WTC11 (cell line): ENCODE measurements around the gene PIK3R6. TPM values are rescaled to one million over a fixed set of nuclear protein-coding genes. Genes with fewer than 3 reads are reported as not detected.

Experiments used
- ATAC-seq: fragments of 200-7000 bp; cut with Tn5 transposase; 2 replicates; pipeline ENCODE4 v1.10.0; 2021; ENCODE audit warnings: mild to moderate bottlenecking, moderate library complexity
- CTCF ChIA-PET: fragments of 300-600 bp; sonication (Branson Sonifier 250); formaldehyde crosslinking; loops from one replicate; lab custom pipeline; 2021; ENCODE audit warnings: antibody characterized with exemption; lab: Charles Lee
- POLR2A ChIA-PET: fragments of 350-600 bp; sonication (Branson Sonifier 250); formaldehyde crosslinking; loops from one replicate; lab custom pipeline; 2021; ENCODE audit warnings: antibody characterized with exemption; lab: Charles Lee
- DNase-seq: peaks from one replicate; pipeline ENCODE4 v3.0.0; 2021; ENCODE audit warnings: low spot score
- H3K27ac Mint-ChIP-seq: 2 replicates; pipeline ENCODE4 v1.8.0; 2021; ENCODE audit warnings: mixed read lengths
- H3K27me3 Mint-ChIP-seq: 2 replicates; pipeline ENCODE4 v1.8.0; 2021; ENCODE audit warnings: low read depth, mild to moderate bottlenecking, moderate library complexity, mixed read lengths
- H3K36me3 Mint-ChIP-seq: 2 replicates; pipeline ENCODE4 v1.8.0; 2021; ENCODE audit warnings: mixed read lengths
- H3K4me1 Mint-ChIP-seq: 2 replicates; pipeline ENCODE4 v1.8.0; 2022; ENCODE audit warnings: mixed read lengths
- H3K4me3 Mint-ChIP-seq: 2 replicates; pipeline ENCODE4 v1.8.0; 2021; ENCODE audit warnings: mild to moderate bottlenecking, moderate library complexity, mixed read lengths
- H3K9me3 Mint-ChIP-seq: 2 replicates; pipeline ENCODE4 v1.8.0; 2021; ENCODE audit warnings: mixed read lengths
- E2F5 ChIP-seq: sonication (generic); formaldehyde crosslinking; IDR thresholded peaks from 2 replicates; pipeline ENCODE4 v1.8.1; 2022; ENCODE audit warnings: mild to moderate bottlenecking, moderate library complexity, missing genetic modification reagents
- FOXK1 ChIP-seq: sonication (generic); formaldehyde crosslinking; IDR thresholded peaks from 2 replicates; pipeline ENCODE4 v1.8.0; 2022; ENCODE audit warnings: mild to moderate bottlenecking, moderate library complexity, missing genetic modification reagents
- GRHL2 ChIP-seq: fragments of 250-450 bp; sonication (Bioruptor Pico); IDR thresholded peaks from 2 replicates; pipeline ENCODE4 v1.8.0; 2022; ENCODE audit warnings: mild to moderate bottlenecking, moderate library complexity; ENCODE audit not compliant: insufficient replicate concordance, severe bottlenecking
- HMGA2 ChIP-seq: fragments of 250-450 bp; sonication (Bioruptor Pico); IDR thresholded peaks from 2 replicates; pipeline ENCODE4 v1.4.0; 2021; ENCODE audit warnings: mild to moderate bottlenecking, moderate library complexity
- IRF2 ChIP-seq: sonication (generic); formaldehyde crosslinking; IDR thresholded peaks from 2 replicates; pipeline ENCODE4 v1.8.0; 2022; ENCODE audit warnings: low read depth, missing genetic modification reagents, borderline replicate concordance
- JAZF1 ChIP-seq: fragments of 250-450 bp; sonication (Bioruptor Pico); IDR thresholded peaks from 2 replicates; pipeline ENCODE4 v1.9.0; 2021; ENCODE audit warnings: moderate library complexity, mild to moderate bottlenecking, inconsistent platforms
- MAX ChIP-seq: sonication (generic); formaldehyde crosslinking; IDR thresholded peaks from 2 replicates; pipeline ENCODE4 v1.8.0; 2022; ENCODE audit warnings: mild to moderate bottlenecking, missing genetic modification reagents
- NR1H2 ChIP-seq: sonication (generic); formaldehyde crosslinking; IDR thresholded peaks from 2 replicates; pipeline ENCODE4 v1.9.0; 2021; ENCODE audit warnings: mild to moderate bottlenecking, moderate library complexity, missing genetic modification reagents
- SMAD3 ChIP-seq: sonication (generic); formaldehyde crosslinking; IDR thresholded peaks from 2 replicates; pipeline ENCODE4 v1.8.0; 2022; ENCODE audit warnings: missing genetic modification reagents, mild to moderate bottlenecking, borderline replicate concordance
- TEAD1 ChIP-seq: sonication (generic); formaldehyde crosslinking; IDR thresholded peaks from 2 replicates; pipeline ENCODE4 v1.8.0; 2022; ENCODE audit warnings: mild to moderate bottlenecking, missing genetic modification reagents
- TEAD4 ChIP-seq: sonication (generic); formaldehyde crosslinking; IDR thresholded peaks from 2 replicates; pipeline ENCODE4 v1.8.0; 2022; ENCODE audit warnings: mild to moderate bottlenecking, missing genetic modification reagents
- TP53 ChIP-seq: sonication (generic); formaldehyde crosslinking; IDR thresholded peaks from 2 replicates; pipeline ENCODE4 v1.8.1; 2023; ENCODE audit warnings: mild to moderate bottlenecking, missing genetic modification reagents
- ZBTB21 ChIP-seq: sonication (generic); formaldehyde crosslinking; IDR thresholded peaks from 2 replicates; pipeline ENCODE4 v1.8.1; 2023; ENCODE audit warnings: mild to moderate bottlenecking, missing genetic modification reagents, borderline replicate concordance
- ZMAT4 ChIP-seq: fragments of 250-450 bp; sonication (Bioruptor Pico); IDR thresholded peaks from 2 replicates; pipeline ENCODE4 v1.9.0; 2021; ENCODE audit warnings: mild to moderate bottlenecking
- ZNF263 ChIP-seq: sonication (generic); formaldehyde crosslinking; IDR thresholded peaks from 2 replicates; pipeline ENCODE4 v1.8.1; 2022; ENCODE audit warnings: low read depth, mild to moderate bottlenecking, moderate library complexity, missing genetic modification reagents
- ZNF512 ChIP-seq: sonication (generic); formaldehyde crosslinking; IDR thresholded peaks from 2 replicates; pipeline ENCODE4 v1.8.1; 2022; ENCODE audit warnings: missing genetic modification reagents, borderline replicate concordance
- total RNA-seq: library from RNA; stranded (reverse); gene quantifications from 3 replicates; pipeline ENCODE4 v1.2.3, GENCODE V29; 2021

Gene PIK3R6
- total RNA-seq, 1 experiment from 2014 or later, result 0.15 TPM

GRCh38 chr17:8890671-8891070 lies 23.2 kb upstream of the PIK3R6 start:
- Mint-ChIP-seq H3K4me1 (peaks cover 12% of the 10 kb centered on the region), H3K36me3 (no peaks in the 10 kb centered on the region), H3K27me3 (peaks cover 3% of the 10 kb centered on the region; the same call in 1 of the 2 replicates), H3K9me3 (no peaks in the 10 kb centered on the region), H3K4me3 (no peak overlapping the region), H3K27ac (no peak overlapping the region)
- ATAC-seq (no peak), DNase-seq (no peak)
- ChIA-PET POLR2A (no interaction called here), CTCF (interaction anchor here (0.9 to 5.7 kb wide), 5 partner anchors 9 to 107 kb away, joined by 4 to 64 read pairs (median 5); partner anchors contain the start of gene MFSD6L)
- TF ChIP-seq NR1H2 (CRISPR knock-in tag) (no peak), ZNF512 (CRISPR knock-in tag) (no peak), TEAD4 (CRISPR knock-in tag) (no peak), SMAD3 (CRISPR knock-in tag) (no peak), GRHL2 (CRISPR knock-in tag) (no peak)

- no peak overlapping the region for H3K4me3 Mint-ChIP-seq
- no peaks in the 10 kb centered on the region for H3K36me3 Mint-ChIP-seq
- H3K9me3 Mint-ChIP-seq, result no peaks in the 10 kb centered on the region
- ChIA-PET POLR2A (no interaction called here), CTCF (interaction anchor here (0.8 to 5.7 kb wide), 18 partner anchors 10 to 665 kb away, joined by 3 to 64 read pairs (median 6); partner anchors contain the start of genes MFSD6L and MYH10)
- peaks cover 12% of the 10 kb centered on the region for H3K4me1 Mint-ChIP-seq
- H3K27me3 Mint-ChIP-seq, result peaks cover 3% of the 10 kb centered on the region; the same call in 1 of the 2 replicates
- no peak for TF ChIP-seq E2F5 (CRISPR knock-in tag)
- DNase-seq, result no peak
- no peak for ATAC-seq
- no peak overlapping the region for H3K27ac Mint-ChIP-seq
These were observed 22.2 kb upstream of the PIK3R6 start for GRCh38 chr17:8889458-8890210.

- Mint-ChIP-seq H3K36me3 (no peaks in the 10 kb centered on the region), H3K4me1 (peaks cover 3% of the 10 kb centered on the region), H3K27me3 (peaks cover under 1% of the 10 kb centered on the region; the same call in 1 of the 2 replicates), H3K27ac (no peak overlapping the region), H3K4me3 (no peak overlapping the region), H3K9me3 (no peaks in the 10 kb centered on the region)
- DNase-seq (no peak), ATAC-seq (peak; percentile 7)
- POLR2A ChIA-PET, result interaction anchor here (0.6 to 1.2 kb wide), 3 partner anchors 89 to 429 kb away, joined by 3 to 7 read pairs (median 3); no protein-coding TSS in a partner anchor
- TF ChIP-seq ZBTB21 (no peak), ZNF263 (peak; percentile 68; the same call in 1 of the 2 replicates), TEAD1 (0 out of 2 replicates have a peak, but pooled peaks have one; percentile 15), FOXK1 (CRISPR knock-in tag) (no peak), IRF2 (no peak)
- CTCF ChIA-PET, result interaction anchor here (0.5 to 5.7 kb wide), 53 partner anchors 9 to 666 kb away, joined by 3 to 64 read pairs (median 4); partner anchors contain the start of genes MFSD6L, MYH10, NDEL1 and PIK3R5
These were observed 21.3 kb upstream of the PIK3R6 start for GRCh38 chr17:8888704-8889302.

GRCh38 chr17:8887834-8888703 lies 20.6 kb upstream of the PIK3R6 start:
- H3K27ac Mint-ChIP-seq, result no peak overlapping the region
- ATAC-seq (peak; percentile 82), DNase-seq (peak; percentile 89)
- no peaks in the 10 kb centered on the region; the same call in 1 of the 2 replicates for H3K27me3 Mint-ChIP-seq
- no peak overlapping the region for H3K4me3 Mint-ChIP-seq
- no peaks in the 10 kb centered on the region; the same call in 1 of the 2 replicates for H3K4me1 Mint-ChIP-seq
- no peaks in the 10 kb centered on the region for H3K9me3 Mint-ChIP-seq
- POLR2A ChIA-PET, result interaction anchor here (0.6 to 1.2 kb wide), 3 partner anchors 88 to 430 kb away, joined by 3 to 7 read pairs (median 3); no protein-coding TSS in a partner anchor
- no peaks in the 10 kb centered on the region for H3K36me3 Mint-ChIP-seq
- CTCF ChIA-PET, result interaction anchor here (0.5 to 5.7 kb wide), 53 partner anchors 8 to 667 kb away, joined by 3 to 64 read pairs (median 4); partner anchors contain the start of genes MFSD6L, MYH10, NDEL1 and PIK3R5
- peak; percentile 91 for TF ChIP-seq HMGA2 (CRISPR knock-in tag)
- TF ChIP-seq ZMAT4 (CRISPR knock-in tag), result no peak
- TF ChIP-seq MAX (CRISPR knock-in tag), result peak; percentile 71
- no peak for TF ChIP-seq JAZF1
- no peak for TF ChIP-seq TP53 (CRISPR knock-in tag)
